Measurements from ENCODE around the gene GJD2.

GJD2 gene

DNA sequence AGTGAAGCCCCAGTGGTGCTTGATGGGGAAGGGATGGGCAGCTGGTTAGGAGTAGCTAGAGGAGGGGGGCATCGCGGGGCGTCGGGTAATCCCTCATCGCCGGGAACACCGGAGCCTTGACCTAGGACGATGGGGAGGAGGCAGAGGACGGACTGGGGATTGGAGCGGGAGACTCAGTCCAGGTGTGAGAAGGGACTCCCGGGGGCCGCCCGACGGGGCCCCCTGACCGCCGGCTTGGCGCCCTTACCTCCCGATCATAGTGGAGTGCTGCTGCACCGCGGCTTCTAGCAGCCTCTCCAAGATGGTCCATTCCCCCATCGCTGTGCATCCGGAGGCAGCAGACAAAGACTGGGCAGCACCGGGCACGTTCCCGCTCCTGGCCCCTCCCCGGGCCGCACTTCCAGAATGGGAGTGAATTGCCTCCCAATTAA lies 612 bp downstream of the GJD2 start:
- Histone ChIP-seq H3K36me3 (ENCODE audit: control insufficient read depth in 2 of 2, insufficient read depth in 1 of 2, low read length in 2 of 2) (no peaks in the 10 kb centered on the region), H3K4me3 (ENCODE audit: low read depth, low read length) (no peak overlapping the region), H3K27ac (ENCODE audit: extremely low read depth, low read depth, low read length) (no peak overlapping the region), H3K4me1 (ENCODE audit: control insufficient read depth, insufficient read depth, low read length) (no peaks in the 10 kb centered on the region), H3K9me3 (ENCODE audit: control insufficient read depth, insufficient read depth, low read depth, low read length) (no peaks in the 10 kb centered on the region)
- POLR2A ChIA-PET: no interaction called here
- TF ChIP-seq, protein P1, sequence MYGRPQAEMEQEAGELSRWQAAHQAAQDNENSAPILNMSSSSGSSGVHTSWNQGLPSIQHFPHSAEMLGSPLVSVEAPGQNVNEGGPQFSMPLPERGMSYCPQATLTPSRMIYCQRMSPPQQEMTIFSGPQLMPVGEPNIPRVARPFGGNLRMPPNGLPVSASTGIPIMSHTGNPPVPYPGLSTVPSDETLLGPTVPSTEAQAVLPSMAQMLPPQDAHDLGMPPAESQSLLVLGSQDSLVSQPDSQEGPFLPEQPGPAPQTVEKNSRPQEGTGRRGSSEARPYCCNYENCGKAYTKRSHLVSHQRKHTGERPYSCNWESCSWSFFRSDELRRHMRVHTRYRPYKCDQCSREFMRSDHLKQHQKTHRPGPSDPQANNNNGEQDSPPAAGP (tag by site-specific recombination; IDR thresholded peaks at IDR 0.05): no peak
- TF ChIP-seq ZNF664 (tag by site-specific recombination; IDR thresholded peaks at IDR 0.05) (no peak), ZNF626 (tag by site-specific recombination; IDR thresholded peaks at IDR 0.05) (no peak), ZNF776 (tag by site-specific recombination; IDR thresholded peaks at IDR 0.05; ENCODE audit: borderline replicate concordance) (no peak), BCL11B (tag by site-specific recombination; IDR thresholded peaks at IDR 0.05; ENCODE audit: low read depth) (no peak), ZNF561 (tag by site-specific recombination; IDR thresholded peaks at IDR 0.05; ENCODE audit: borderline replicate concordance) (no peak), SP3 (tag by site-specific recombination; IDR thresholded peaks at IDR 0.05) (no peak), ZFP37 (tag by site-specific recombination; IDR thresholded peaks at IDR 0.05) (no peak), ZNF114 (tag by site-specific recombination; IDR thresholded peaks at IDR 0.05) (no peak), SETDB1 (IDR thresholded peaks at IDR 0.05; ENCODE audit: insufficient read length, low read length) (no peak), GFI1B (tag by site-specific recombination; IDR thresholded peaks at IDR 0.05) (no peak), ZNF23 (tag by site-specific recombination; IDR thresholded peaks at IDR 0.05; ENCODE audit: borderline replicate concordance) (no peak)
- TF ChIP-seq, protein P2, sequence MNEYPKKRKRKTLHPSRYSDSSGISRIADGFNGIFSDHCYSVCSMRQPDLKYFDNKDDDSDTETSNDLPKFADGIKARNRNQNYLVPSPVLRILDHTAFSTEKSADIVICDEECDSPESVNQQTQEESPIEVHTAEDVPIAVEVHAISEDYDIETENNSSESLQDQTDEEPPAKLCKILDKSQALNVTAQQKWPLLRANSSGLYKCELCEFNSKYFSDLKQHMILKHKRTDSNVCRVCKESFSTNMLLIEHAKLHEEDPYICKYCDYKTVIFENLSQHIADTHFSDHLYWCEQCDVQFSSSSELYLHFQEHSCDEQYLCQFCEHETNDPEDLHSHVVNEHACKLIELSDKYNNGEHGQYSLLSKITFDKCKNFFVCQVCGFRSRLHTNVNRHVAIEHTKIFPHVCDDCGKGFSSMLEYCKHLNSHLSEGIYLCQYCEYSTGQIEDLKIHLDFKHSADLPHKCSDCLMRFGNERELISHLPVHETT (tag by site-specific recombination; IDR thresholded peaks at IDR 0.05): no peak
- TF ChIP-seq, protein P3, sequence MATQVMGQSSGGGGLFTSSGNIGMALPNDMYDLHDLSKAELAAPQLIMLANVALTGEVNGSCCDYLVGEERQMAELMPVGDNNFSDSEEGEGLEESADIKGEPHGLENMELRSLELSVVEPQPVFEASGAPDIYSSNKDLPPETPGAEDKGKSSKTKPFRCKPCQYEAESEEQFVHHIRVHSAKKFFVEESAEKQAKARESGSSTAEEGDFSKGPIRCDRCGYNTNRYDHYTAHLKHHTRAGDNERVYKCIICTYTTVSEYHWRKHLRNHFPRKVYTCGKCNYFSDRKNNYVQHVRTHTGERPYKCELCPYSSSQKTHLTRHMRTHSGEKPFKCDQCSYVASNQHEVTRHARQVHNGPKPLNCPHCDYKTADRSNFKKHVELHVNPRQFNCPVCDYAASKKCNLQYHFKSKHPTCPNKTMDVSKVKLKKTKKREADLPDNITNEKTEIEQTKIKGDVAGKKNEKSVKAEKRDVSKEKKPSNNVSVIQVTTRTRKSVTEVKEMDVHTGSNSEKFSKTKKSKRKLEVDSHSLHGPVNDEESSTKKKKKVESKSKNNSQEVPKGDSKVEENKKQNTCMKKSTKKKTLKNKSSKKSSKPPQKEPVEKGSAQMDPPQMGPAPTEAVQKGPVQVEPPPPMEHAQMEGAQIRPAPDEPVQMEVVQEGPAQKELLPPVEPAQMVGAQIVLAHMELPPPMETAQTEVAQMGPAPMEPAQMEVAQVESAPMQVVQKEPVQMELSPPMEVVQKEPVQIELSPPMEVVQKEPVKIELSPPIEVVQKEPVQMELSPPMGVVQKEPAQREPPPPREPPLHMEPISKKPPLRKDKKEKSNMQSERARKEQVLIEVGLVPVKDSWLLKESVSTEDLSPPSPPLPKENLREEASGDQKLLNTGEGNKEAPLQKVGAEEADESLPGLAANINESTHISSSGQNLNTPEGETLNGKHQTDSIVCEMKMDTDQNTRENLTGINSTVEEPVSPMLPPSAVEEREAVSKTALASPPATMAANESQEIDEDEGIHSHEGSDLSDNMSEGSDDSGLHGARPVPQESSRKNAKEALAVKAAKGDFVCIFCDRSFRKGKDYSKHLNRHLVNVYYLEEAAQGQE (tag by site-specific recombination; IDR thresholded peaks at IDR 0.05): no peak
- TF ChIP-seq, protein P4, sequence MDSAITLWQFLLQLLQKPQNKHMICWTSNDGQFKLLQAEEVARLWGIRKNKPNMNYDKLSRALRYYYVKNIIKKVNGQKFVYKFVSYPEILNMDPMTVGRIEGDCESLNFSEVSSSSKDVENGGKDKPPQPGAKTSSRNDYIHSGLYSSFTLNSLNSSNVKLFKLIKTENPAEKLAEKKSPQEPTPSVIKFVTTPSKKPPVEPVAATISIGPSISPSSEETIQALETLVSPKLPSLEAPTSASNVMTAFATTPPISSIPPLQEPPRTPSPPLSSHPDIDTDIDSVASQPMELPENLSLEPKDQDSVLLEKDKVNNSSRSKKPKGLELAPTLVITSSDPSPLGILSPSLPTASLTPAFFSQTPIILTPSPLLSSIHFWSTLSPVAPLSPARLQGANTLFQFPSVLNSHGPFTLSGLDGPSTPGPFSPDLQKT (IDR thresholded peaks at IDR 0.05; ENCODE audit: borderline replicate concordance, low read depth, low read length): no peak
- TF ChIP-seq, protein P5, sequence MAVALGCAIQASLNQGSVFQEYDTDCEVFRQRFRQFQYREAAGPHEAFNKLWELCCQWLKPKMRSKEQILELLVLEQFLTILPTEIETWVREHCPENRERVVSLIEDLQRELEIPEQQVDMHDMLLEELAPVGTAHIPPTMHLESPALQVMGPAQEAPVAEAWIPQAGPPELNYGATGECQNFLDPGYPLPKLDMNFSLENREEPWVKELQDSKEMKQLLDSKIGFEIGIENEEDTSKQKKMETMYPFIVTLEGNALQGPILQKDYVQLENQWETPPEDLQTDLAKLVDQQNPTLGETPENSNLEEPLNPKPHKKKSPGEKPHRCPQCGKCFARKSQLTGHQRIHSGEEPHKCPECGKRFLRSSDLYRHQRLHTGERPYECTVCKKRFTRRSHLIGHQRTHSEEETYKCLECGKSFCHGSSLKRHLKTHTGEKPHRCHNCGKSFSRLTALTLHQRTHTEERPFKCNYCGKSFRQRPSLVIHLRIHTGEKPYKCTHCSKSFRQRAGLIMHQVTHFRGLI (tag by site-specific recombination; IDR thresholded peaks at IDR 0.05): no peak
- TF ChIP-seq, protein P6, sequence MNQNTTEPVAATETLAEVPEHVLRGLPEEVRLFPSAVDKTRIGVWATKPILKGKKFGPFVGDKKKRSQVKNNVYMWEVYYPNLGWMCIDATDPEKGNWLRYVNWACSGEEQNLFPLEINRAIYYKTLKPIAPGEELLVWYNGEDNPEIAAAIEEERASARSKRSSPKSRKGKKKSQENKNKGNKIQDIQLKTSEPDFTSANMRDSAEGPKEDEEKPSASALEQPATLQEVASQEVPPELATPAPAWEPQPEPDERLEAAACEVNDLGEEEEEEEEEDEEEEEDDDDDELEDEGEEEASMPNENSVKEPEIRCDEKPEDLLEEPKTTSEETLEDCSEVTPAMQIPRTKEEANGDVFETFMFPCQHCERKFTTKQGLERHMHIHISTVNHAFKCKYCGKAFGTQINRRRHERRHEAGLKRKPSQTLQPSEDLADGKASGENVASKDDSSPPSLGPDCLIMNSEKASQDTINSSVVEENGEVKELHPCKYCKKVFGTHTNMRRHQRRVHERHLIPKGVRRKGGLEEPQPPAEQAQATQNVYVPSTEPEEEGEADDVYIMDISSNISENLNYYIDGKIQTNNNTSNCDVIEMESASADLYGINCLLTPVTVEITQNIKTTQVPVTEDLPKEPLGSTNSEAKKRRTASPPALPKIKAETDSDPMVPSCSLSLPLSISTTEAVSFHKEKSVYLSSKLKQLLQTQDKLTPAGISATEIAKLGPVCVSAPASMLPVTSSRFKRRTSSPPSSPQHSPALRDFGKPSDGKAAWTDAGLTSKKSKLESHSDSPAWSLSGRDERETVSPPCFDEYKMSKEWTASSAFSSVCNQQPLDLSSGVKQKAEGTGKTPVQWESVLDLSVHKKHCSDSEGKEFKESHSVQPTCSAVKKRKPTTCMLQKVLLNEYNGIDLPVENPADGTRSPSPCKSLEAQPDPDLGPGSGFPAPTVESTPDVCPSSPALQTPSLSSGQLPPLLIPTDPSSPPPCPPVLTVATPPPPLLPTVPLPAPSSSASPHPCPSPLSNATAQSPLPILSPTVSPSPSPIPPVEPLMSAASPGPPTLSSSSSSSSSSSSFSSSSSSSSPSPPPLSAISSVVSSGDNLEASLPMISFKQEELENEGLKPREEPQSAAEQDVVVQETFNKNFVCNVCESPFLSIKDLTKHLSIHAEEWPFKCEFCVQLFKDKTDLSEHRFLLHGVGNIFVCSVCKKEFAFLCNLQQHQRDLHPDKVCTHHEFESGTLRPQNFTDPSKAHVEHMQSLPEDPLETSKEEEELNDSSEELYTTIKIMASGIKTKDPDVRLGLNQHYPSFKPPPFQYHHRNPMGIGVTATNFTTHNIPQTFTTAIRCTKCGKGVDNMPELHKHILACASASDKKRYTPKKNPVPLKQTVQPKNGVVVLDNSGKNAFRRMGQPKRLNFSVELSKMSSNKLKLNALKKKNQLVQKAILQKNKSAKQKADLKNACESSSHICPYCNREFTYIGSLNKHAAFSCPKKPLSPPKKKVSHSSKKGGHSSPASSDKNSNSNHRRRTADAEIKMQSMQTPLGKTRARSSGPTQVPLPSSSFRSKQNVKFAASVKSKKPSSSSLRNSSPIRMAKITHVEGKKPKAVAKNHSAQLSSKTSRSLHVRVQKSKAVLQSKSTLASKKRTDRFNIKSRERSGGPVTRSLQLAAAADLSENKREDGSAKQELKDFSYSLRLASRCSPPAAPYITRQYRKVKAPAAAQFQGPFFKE (tag by site-specific recombination; IDR thresholded peaks at IDR 0.05; ENCODE audit: borderline replicate concordance): no peak
- TF ChIP-seq, protein P7, sequence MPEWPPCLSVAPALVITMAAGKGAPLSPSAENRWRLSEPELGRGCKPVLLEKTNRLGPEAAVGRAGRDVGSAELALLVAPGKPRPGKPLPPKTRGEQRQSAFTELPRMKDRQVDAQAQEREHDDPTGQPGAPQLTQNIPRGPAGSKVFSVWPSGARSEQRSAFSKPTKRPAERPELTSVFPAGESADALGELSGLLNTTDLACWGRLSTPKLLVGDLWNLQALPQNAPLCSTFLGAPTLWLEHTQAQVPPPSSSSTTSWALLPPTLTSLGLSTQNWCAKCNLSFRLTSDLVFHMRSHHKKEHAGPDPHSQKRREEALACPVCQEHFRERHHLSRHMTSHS (tag by site-specific recombination; IDR thresholded peaks at IDR 0.05): no peak
- TF ChIP-seq, protein P8, sequence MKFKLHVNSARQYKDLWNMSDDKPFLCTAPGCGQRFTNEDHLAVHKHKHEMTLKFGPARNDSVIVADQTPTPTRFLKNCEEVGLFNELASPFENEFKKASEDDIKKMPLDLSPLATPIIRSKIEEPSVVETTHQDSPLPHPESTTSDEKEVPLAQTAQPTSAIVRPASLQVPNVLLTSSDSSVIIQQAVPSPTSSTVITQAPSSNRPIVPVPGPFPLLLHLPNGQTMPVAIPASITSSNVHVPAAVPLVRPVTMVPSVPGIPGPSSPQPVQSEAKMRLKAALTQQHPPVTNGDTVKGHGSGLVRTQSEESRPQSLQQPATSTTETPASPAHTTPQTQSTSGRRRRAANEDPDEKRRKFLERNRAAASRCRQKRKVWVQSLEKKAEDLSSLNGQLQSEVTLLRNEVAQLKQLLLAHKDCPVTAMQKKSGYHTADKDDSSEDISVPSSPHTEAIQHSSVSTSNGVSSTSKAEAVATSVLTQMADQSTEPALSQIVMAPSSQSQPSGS (tag by site-specific recombination; IDR thresholded peaks at IDR 0.05; ENCODE audit: low read depth): no peak
- CTCF ChIA-PET: no interaction called here

All from HEK293 (cell line).